ENCODE measurements around the gene SEMG1. TPM values are rescaled to one million over a fixed set of nuclear protein-coding genes. Genes with fewer than 3 reads are reported as not detected.

SEMG1 gene
- total and polyA plus RNA-seq, 7 experiments from 2014 or later: not detected

GRCh38 chr20:45191926-45192325 is 14.9 kb upstream of the SEMG1 start:
- CTCF ChIA-PET: interaction anchor here (0.7 kb wide), 1 partner anchor 1323 kb away, joined by 3 read pairs; no protein-coding TSS in a partner anchor
- no peak overlapping the region for H3K27ac Mint-ChIP-seq
- H3K9me3 ChIP-seq (ENCODE audit: control insufficient read depth in 2 of 3, low read length in 3 of 3): no peaks in the 10 kb centered on the region

GRCh38 chr20:45193331-45193730 is 13.5 kb upstream of the SEMG1 start:
- Mint-ChIP-seq H3K36me3 (no peaks in the 10 kb centered on the region), H3K27me3 (peaks cover 10 to 31% (median 24%) of the 10 kb centered on the region in 5 donors), H3K27ac (no peak overlapping the region), H3K4me1 (no peaks in the 10 kb centered on the region), H3K4me3 (no peak overlapping the region), H3K9me3 (peaks cover 0 to 5% (median 0%) of the 10 kb centered on the region in 11 donors)
- Histone ChIP-seq H3K9me3 (ENCODE audit: control insufficient read depth in 2 of 3, low read length in 3 of 3) (no peaks in the 10 kb centered on the region), H3K4me1 (ENCODE audit: control insufficient read depth in 2 of 2, insufficient read depth in 2 of 2, low read length in 2 of 2) (no peaks in the 10 kb centered on the region), H3K36me3 (ENCODE audit: control insufficient read depth in 2 of 3, insufficient read depth in 3 of 3, low read length in 3 of 3) (no peaks in the 10 kb centered on the region), H3K27me3 (ENCODE audit: control insufficient read depth in 2 of 2, insufficient read depth in 2 of 2, low read length in 2 of 2) (no peaks in the 10 kb centered on the region), H3K4me3 (ENCODE audit: low read length) (no peak overlapping the region), H3K27ac (ENCODE audit: low read depth, low read length) (no peak overlapping the region)
- ATAC-seq (no peak), DNase-seq (no peak)
- POLR2A ChIA-PET: no interaction called here
- intact Hi-C loops (cut with micrococcal nuclease): no loop called here
- CTCF ChIA-PET: no interaction called here

More at GRCh38 chr20:45191926-45192325, 14.9 kb upstream of the SEMG1 start:
- no peak for DNase-seq
- Histone ChIP-seq H3K4me3 (ENCODE audit: low read length) (no peak overlapping the region), H3K36me3 (ENCODE audit: control insufficient read depth in 2 of 3, insufficient read depth in 3 of 3, low read length in 3 of 3) (no peaks in the 10 kb centered on the region), H3K27ac (ENCODE audit: low read depth, low read length) (no peak overlapping the region), H3K27me3 (ENCODE audit: control insufficient read depth in 2 of 2, insufficient read depth in 2 of 2, low read length in 2 of 2) (no peaks in the 10 kb centered on the region), H3K4me1 (ENCODE audit: control insufficient read depth in 2 of 2, insufficient read depth in 2 of 2, low read length in 2 of 2) (no peaks in the 10 kb centered on the region)
- intact Hi-C loops (cut with micrococcal nuclease): no loop called here
- H3K27me3 Mint-ChIP-seq: peaks cover 10 to 23% (median 18%) of the 10 kb centered on the region in 5 donors
- no peak overlapping the region for H3K4me3 Mint-ChIP-seq
- ATAC-seq: no peak
- H3K36me3 Mint-ChIP-seq: no peaks in the 10 kb centered on the region
- POLR2A ChIA-PET: no interaction called here
- H3K9me3 Mint-ChIP-seq: peaks cover 0 to 5% (median 0%) of the 10 kb centered on the region in 11 donors
- no peaks in the 10 kb centered on the region for H3K4me1 Mint-ChIP-seq

GRCh38 chr20:45209924-45210323 is 3.1 kb downstream of the SEMG1 start:
- no peaks in the 10 kb centered on the region for H3K9me3 ChIP-seq (ENCODE audit: control insufficient read depth in 2 of 3, low read length in 3 of 3)
- Mint-ChIP-seq H3K4me3 (no peak overlapping the region), H3K9me3 (peaks cover 0 to 4% (median 0%) of the 10 kb centered on the region in 11 donors), H3K27me3 (peaks cover 33 to 52% (median 39%) of the 10 kb centered on the region in 5 donors), H3K27ac (no peak overlapping the region), H3K4me1 (peaks cover 0 to 2% (median 0%) of the 10 kb centered on the region in 7 donors), H3K36me3 (peaks cover 0 to 5% (median 0%) of the 10 kb centered on the region in 5 donors)
- intact Hi-C loops (cut with micrococcal nuclease): no loop called here
- H3K4me3 ChIP-seq (ENCODE audit: low read length): no peak overlapping the region
- POLR2A ChIA-PET: no interaction called here
- CTCF ChIA-PET: no interaction called here
- H3K4me1 ChIP-seq (ENCODE audit: control insufficient read depth in 2 of 2, insufficient read depth in 2 of 2, low read length in 2 of 2): no peaks in the 10 kb centered on the region
- H3K27me3 ChIP-seq (ENCODE audit: control insufficient read depth in 2 of 2, insufficient read depth in 2 of 2, low read length in 2 of 2): no peaks in the 10 kb centered on the region
- ATAC-seq: no peak
- DNase-seq: no peak
- H3K27ac ChIP-seq (ENCODE audit: low read depth, low read length): no peak overlapping the region
- no peaks in the 10 kb centered on the region for H3K36me3 ChIP-seq (ENCODE audit: control insufficient read depth in 2 of 3, insufficient read depth in 3 of 3, low read length in 3 of 3)

GRCh38 chr20:45211569-45212474 is 5.0 kb downstream of the SEMG1 start:
- H3K4me3 ChIP-seq (ENCODE audit: low read length): no peak overlapping the region
- H3K9me3 ChIP-seq (ENCODE audit: control insufficient read depth in 2 of 3, low read length in 3 of 3): no peaks in the 10 kb centered on the region
- POLR2A ChIA-PET: no interaction called here
- Mint-ChIP-seq H3K9me3 (peaks cover 0 to 2% (median 0%) of the 10 kb centered on the region in 11 donors), H3K4me3 (no peak overlapping the region), H3K27me3 (peaks cover 21 to 38% (median 27%) of the 10 kb centered on the region in 5 donors), H3K4me1 (peaks cover 0 to 2% (median 0%) of the 10 kb centered on the region in 7 donors), H3K36me3 (peaks cover 0 to 5% (median 0%) of the 10 kb centered on the region in 5 donors), H3K27ac (no peak overlapping the region)
- ATAC-seq: no peak
- CTCF ChIA-PET: no interaction called here
- no peak overlapping the region for H3K27ac ChIP-seq (ENCODE audit: low read depth, low read length)
- no peaks in the 10 kb centered on the region for H3K36me3 ChIP-seq (ENCODE audit: control insufficient read depth in 2 of 3, insufficient read depth in 3 of 3, low read length in 3 of 3)
- no peak for DNase-seq
- no peaks in the 10 kb centered on the region for H3K27me3 ChIP-seq (ENCODE audit: control insufficient read depth in 2 of 2, insufficient read depth in 2 of 2, low read length in 2 of 2)
- intact Hi-C loops (cut with micrococcal nuclease): no loop called here
- H3K4me1 ChIP-seq (ENCODE audit: control insufficient read depth in 2 of 2, insufficient read depth in 2 of 2, low read length in 2 of 2): no peaks in the 10 kb centered on the region

- Histone ChIP-seq H3K27ac (ENCODE audit: low read depth, low read length) (no peak overlapping the region), H3K36me3 (ENCODE audit: control insufficient read depth in 2 of 3, insufficient read depth in 3 of 3, low read length in 3 of 3) (no peaks in the 10 kb centered on the region), H3K9me3 (ENCODE audit: control insufficient read depth in 2 of 3, low read length in 3 of 3) (no peaks in the 10 kb centered on the region), H3K4me3 (ENCODE audit: low read length) (no peak overlapping the region), H3K4me1 (ENCODE audit: control insufficient read depth in 2 of 2, insufficient read depth in 2 of 2, low read length in 2 of 2) (no peaks in the 10 kb centered on the region), H3K27me3 (ENCODE audit: control insufficient read depth in 2 of 2, insufficient read depth in 2 of 2, low read length in 2 of 2) (no peaks in the 10 kb centered on the region)
- peaks cover 0 to 2% (median 0%) of the 10 kb centered on the region in 7 donors for H3K4me1 Mint-ChIP-seq
- H3K27me3 Mint-ChIP-seq: peaks cover 14 to 29% (median 19%) of the 10 kb centered on the region in 5 donors
- H3K36me3 Mint-ChIP-seq: peaks cover 0 to 1% (median 0%) of the 10 kb centered on the region in 5 donors
- POLR2A ChIA-PET: no interaction called here
- no peak for DNase-seq
- no peak overlapping the region for H3K27ac Mint-ChIP-seq
- intact Hi-C loops (cut with micrococcal nuclease): no loop called here
- CTCF ChIA-PET: no interaction called here
- no peak overlapping the region for H3K4me3 Mint-ChIP-seq
- no peak for ATAC-seq
- peaks cover 0 to 2% (median 0%) of the 10 kb centered on the region in 11 donors for H3K9me3 Mint-ChIP-seq
These were observed 6.0 kb downstream of the SEMG1 start for GRCh38 chr20:45212836-45213235.

GRCh38 chr20:45218124-45218523 is 11.3 kb downstream of the SEMG1 start:
- Histone ChIP-seq H3K36me3 (ENCODE audit: control insufficient read depth in 2 of 3, insufficient read depth in 3 of 3, low read length in 3 of 3) (no peaks in the 10 kb centered on the region), H3K27me3 (ENCODE audit: control insufficient read depth in 2 of 2, insufficient read depth in 2 of 2, low read length in 2 of 2) (no peaks in the 10 kb centered on the region), H3K4me3 (ENCODE audit: low read length) (no peak overlapping the region), H3K27ac (ENCODE audit: low read depth, low read length) (no peak overlapping the region), H3K4me1 (ENCODE audit: control insufficient read depth in 2 of 2, insufficient read depth in 2 of 2, low read length in 2 of 2) (no peaks in the 10 kb centered on the region), H3K9me3 (ENCODE audit: control insufficient read depth in 2 of 3, low read length in 3 of 3) (no peaks in the 10 kb centered on the region)
- ChIA-PET CTCF (interaction anchor here (0.8 kb wide), 1 partner anchor 9 kb away, joined by 5 read pairs; no protein-coding TSS in a partner anchor), POLR2A (no interaction called here)
- Mint-ChIP-seq H3K27me3 (peaks cover 30 to 43% (median 33%) of the 10 kb centered on the region in 5 donors), H3K9me3 (peaks cover 0 to 3% (median 0%) of the 10 kb centered on the region in 11 donors), H3K27ac (no peak overlapping the region), H3K4me1 (no peaks in the 10 kb centered on the region), H3K36me3 (no peaks in the 10 kb centered on the region), H3K4me3 (no peak overlapping the region)
- DNase-seq (no peak), ATAC-seq (no peak)
- intact Hi-C loops (cut with micrococcal nuclease): no loop called here
